22Rv1 (cell line): Measurements from ENCODE around the gene AHNAK.

Experiments used
- H3K27ac ChIP-seq: fragments of 450-650 bp; 2 replicates; pipeline ENCODE4 v1.5.1; 2017
- CTCF ChIP-seq: fragments of 450-650 bp; IDR thresholded peaks from 2 replicates; pipeline ENCODE4 v1.5.1; 2017; ENCODE audit warnings: mild to moderate bottlenecking
- ZFX ChIP-seq: fragments of 450-650 bp; IDR thresholded peaks from 2 replicates; pipeline ENCODE4 v1.6.1; 2017; ENCODE audit warnings: antibody characterized with exemption, borderline replicate concordance

Gene AHNAK

DNA sequence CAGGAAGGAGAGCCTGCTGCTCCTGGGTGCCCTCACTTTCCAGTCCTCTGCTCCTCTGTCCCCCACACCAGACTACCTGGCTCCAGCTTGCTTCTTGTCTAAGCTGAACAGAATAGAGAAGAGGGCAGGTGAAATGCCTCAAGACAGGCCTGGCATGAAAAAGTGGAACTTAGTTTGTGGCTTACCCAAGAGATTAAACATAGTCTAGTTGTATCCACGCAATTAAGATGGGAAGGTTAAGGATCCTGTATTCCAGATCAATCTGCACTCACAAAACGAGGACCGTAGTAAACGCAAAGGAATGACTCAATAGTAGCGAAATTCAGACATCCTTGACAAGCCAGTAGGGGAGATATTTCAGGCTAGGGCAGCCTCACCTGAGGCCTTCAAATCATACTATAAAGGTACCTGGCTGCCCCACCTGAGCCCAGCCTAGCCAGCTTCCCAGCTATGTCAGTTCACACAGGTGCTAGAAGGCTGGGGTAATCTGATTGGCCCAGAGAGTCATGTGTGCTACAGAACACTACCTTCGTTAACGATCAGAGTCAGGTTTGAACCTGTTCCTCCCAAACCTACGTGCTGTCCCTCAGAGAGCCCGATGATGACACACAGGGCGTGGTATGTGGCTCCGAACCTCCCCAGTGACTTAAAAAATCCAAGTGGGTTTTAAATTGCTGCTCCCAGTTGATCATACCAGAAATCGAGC is 46.5 kb downstream of the AHNAK start:
- TF ChIP-seq CTCF (no peak), ZFX (no peak)
- peak overlapping the region; percentile 79 for H3K27ac ChIP-seq

GRCh38 chr11:62499311-62499943 is 47.2 kb downstream of the AHNAK start:
- peak overlapping the region; percentile 79 for H3K27ac ChIP-seq

GRCh38 chr11:62498492-62499286 is 47.9 kb downstream of the AHNAK start:
- no peak overlapping the region; the same call in 1 of the 2 replicates for H3K27ac ChIP-seq
- no peak for TF ChIP-seq ZFX
- TF ChIP-seq CTCF, result no peak

DNA sequence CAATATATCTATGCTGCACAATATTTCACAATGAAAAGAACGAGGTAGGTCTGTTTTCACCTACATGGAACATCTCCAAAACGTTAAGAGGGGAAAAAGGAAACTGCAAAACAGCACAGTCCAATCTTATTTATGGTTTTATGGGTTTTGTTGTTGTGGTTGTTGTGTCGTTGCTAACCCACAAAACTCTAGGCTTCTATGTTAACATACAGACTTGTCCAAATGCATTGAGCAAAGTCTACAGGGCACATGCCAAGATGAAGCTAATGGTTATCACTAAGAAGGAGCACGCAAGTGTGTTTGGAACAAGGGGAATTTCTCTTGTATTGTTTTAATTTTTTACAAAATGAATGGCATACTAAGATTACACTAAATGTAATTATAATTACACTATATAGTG is 48.6 kb downstream of the AHNAK start:
- no peak overlapping the region for H3K27ac ChIP-seq

DNA sequence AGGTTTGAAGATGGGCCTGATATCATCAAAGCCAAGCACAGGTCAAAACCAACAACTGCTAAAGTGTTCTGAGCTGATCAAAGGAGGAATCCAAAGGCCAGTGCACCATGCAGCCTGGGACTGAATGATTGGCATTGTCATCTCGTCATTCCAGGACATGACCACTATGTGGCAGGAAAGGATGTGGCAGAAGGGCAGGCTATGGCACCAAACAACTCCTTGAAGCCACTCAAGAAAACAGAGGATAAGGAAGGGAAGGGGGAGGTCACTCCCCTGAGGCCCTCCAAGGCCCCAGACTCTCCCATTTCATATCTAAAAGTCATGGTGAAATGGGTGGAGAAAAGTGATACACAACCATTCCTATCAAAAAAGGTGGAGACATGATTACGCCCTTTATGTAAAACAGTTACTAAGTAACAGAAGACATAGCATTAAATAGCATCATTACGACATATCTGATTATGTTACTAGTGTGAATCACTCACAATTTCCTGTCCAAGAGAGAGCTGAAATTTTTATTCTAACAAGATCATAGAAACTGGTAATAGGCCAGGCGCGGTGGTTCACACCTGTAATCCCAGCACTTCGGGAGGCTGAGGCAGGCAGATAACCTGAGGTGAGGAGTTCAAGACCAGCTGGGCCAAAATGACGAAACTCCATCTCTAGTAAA is 49.3 kb downstream of the AHNAK start:
- TF ChIP-seq ZFX (no peak), CTCF (peak; percentile 82)

More for the DNA sequence above, 48.6 kb downstream of the AHNAK start:
- no peak for TF ChIP-seq ZFX
- no peak for TF ChIP-seq CTCF

GRCh38 chr11:62496676-62497075 is 49.9 kb downstream of the AHNAK start:
- no peak overlapping the region for H3K27ac ChIP-seq

More for the DNA sequence above, 49.3 kb downstream of the AHNAK start:
- H3K27ac ChIP-seq, result no peak overlapping the region

More at GRCh38 chr11:62496676-62497075, 49.9 kb downstream of the AHNAK start:
- TF ChIP-seq CTCF (no peak), ZFX (no peak)
